Left colon (tissue), 2 donors: ENCODE measurements around the gene TOM1L1. TPM values are rescaled to one million over a fixed set of nuclear protein-coding genes. Genes with fewer than 3 reads are reported as not detected.

Experiments used
- ATAC-seq: fragments of 200-7000 bp; cut with Tn5 transposase; one replicate; pipeline ENCODE4 v1.9.1; 2020; ENCODE audit warnings: mild to moderate bottlenecking, moderate library complexity
- DNase-seq, 2 donors: peaks; one replicate each; pipeline ENCODE4 v3.0.0-alpha.2; 2020
- intact Hi-C, 2 donors: fragments of 100-400 bp; cut with DNase I in 1 of 2; cut with micrococcal nuclease in 1 of 2; formaldehyde crosslinking; loops; one replicate each; pipeline versions ENCODE4 v1.11.2 to v1.14.0; 2022; cut with DNase I, micrococcal nuclease
- total RNA-seq, 2 donors: library from RNA; stranded (reverse); fragmentation: NEBNext Ultra II Directional; extraction: Animal tissue kit (Norgen Biotek cat#: 25700); gene quantifications; one replicate each; pipeline ENCODE4 v1.2.1, GENCODE V29; 2021
- donor health status: DM: no; HTN: no; CAD: no.
- donor health status: DM: yes; HTN: yes; CAD: no.

TOM1L1 gene
- total RNA-seq, 2 donors from 2014 or later: 64.0 to 69.1 TPM

GRCh38 chr17:54891176-54891821, 9.4 kb upstream of the TOM1L1 start:
- no peak for DNase-seq
- peak; percentile 68 for ATAC-seq

GRCh38 chr17:54892360-54892759, 8.3 kb upstream of the TOM1L1 start:
- ATAC-seq (no peak), DNase-seq (no peak)
- intact Hi-C loops: no loop called here

More at GRCh38 chr17:54891176-54891821, 9.4 kb upstream of the TOM1L1 start:
- intact Hi-C loops: no loop called here

GRCh38 chr17:54898576-54898975, 2.1 kb upstream of the TOM1L1 start:
- no peak for DNase-seq
- no peak for ATAC-seq
- intact Hi-C loops: no loop called here

GRCh38 chr17:54899201-54899600, 1.5 kb upstream of the TOM1L1 start:
- intact Hi-C loops: no loop called here

GRCh38 chr17:54899721-54900456, 763 bp upstream of the TOM1L1 start:
- intact Hi-C loops: no loop called here
- ATAC-seq: no peak

More at GRCh38 chr17:54899201-54899600, 1.5 kb upstream of the TOM1L1 start:
- no peak for DNase-seq
- no peak for ATAC-seq

GRCh38 chr17:54901230-54901822, 674 bp downstream of the TOM1L1 start:
- ATAC-seq (peak; percentile 52), DNase-seq (peak; percentile 22 to 33)
- intact Hi-C loops: no loop called here

More at GRCh38 chr17:54899721-54900456, 763 bp upstream of the TOM1L1 start:
- DNase-seq: peak in 1 of 2 donors; percentile 19

- intact Hi-C loops: no loop called here
- ATAC-seq (no peak), DNase-seq (no peak)
These were observed 1.4 kb downstream of the TOM1L1 start for GRCh38 chr17:54902017-54902416.

GRCh38 chr17:54902611-54903010, 2.0 kb downstream of the TOM1L1 start:
- intact Hi-C loops: no loop called here
- DNase-seq: no peak
- ATAC-seq: no peak

- peak; percentile 18 for ATAC-seq
- intact Hi-C loops: no loop called here
- DNase-seq: peak in 1 of 2 donors; percentile 18
These were observed 2.7 kb downstream of the TOM1L1 start for GRCh38 chr17:54903375-54903774.

- intact Hi-C loops: no loop called here
- DNase-seq: no peak
- peak; percentile 50 for ATAC-seq
These were observed 6.0 kb downstream of the TOM1L1 start for GRCh38 chr17:54906683-54907082.

GRCh38 chr17:54907376-54907775, 6.7 kb downstream of the TOM1L1 start:
- ATAC-seq (no peak), DNase-seq (no peak)
- intact Hi-C loops: no loop called here

- no peak for DNase-seq
- intact Hi-C loops: no loop called here
- no peak for ATAC-seq
These were observed 9.1 kb downstream of the TOM1L1 start for GRCh38 chr17:54909766-54910165.

- DNase-seq (no peak), ATAC-seq (no peak)
- intact Hi-C loops: no loop called here
These were observed 16.1 kb downstream of the TOM1L1 start for GRCh38 chr17:54916721-54917120.

- no peak for DNase-seq
- intact Hi-C loops: no loop called here
- no peak for ATAC-seq
These were observed 18.8 kb downstream of the TOM1L1 start for GRCh38 chr17:54919425-54919824.

GRCh38 chr17:54920819-54921218, 20.2 kb downstream of the TOM1L1 start:
- DNase-seq: no peak
- ATAC-seq: no peak
- intact Hi-C loops: no loop called here

- ATAC-seq (no peak), DNase-seq (no peak)
- intact Hi-C loops: no loop called here
These were observed 23.8 kb downstream of the TOM1L1 start for GRCh38 chr17:54924405-54924804.

- DNase-seq (no peak), ATAC-seq (no peak)
- intact Hi-C loops: no loop called here
These were observed 26.9 kb downstream of the TOM1L1 start for GRCh38 chr17:54927525-54927924.

GRCh38 chr17:54932711-54933110, 32.1 kb downstream of the TOM1L1 start:
- intact Hi-C loops: no loop called here
- DNase-seq (no peak), ATAC-seq (no peak)

- intact Hi-C loops: no loop called here
- peak; percentile 90 for ATAC-seq
- no peak for DNase-seq
These were observed 33.3 kb downstream of the TOM1L1 start for GRCh38 chr17:54933921-54934320.

GRCh38 chr17:54935471-54935870, 34.8 kb downstream of the TOM1L1 start:
- DNase-seq: peak in 1 of 2 donors; percentile 22
- intact Hi-C loops: no loop called here
- peak; percentile 85 for ATAC-seq
